Uterus (tissue), 4 donors: ENCODE measurements around the gene HSPH1. TPM values are rescaled to one million over a fixed set of nuclear protein-coding genes. Genes with fewer than 3 reads are reported as not detected.

Experiments used
- DNase-seq, 2 donors: peaks; one replicate each; pipeline ENCODE4 v3.0.0-alpha.2; 2019 to 2020
- H3K27ac ChIP-seq, 2 donors: fragments of 200-600 bp; sonication (generic); 1 replicate in 1 of 2; 2 replicates in 1 of 2; pipeline ENCODE4 v1.5.1; 2016 to 2018
- H3K27me3 ChIP-seq, 2 donors: fragments of 200-600 bp; sonication (generic); one replicate each; pipeline ENCODE4 v1.5.1; 2018 to 2019; ENCODE audit warnings: control low read depth in 1 of 2
- H3K36me3 ChIP-seq, 2 donors: fragments of 200-600 bp; sonication (generic); one replicate each; pipeline ENCODE4 v1.5.1; 2019; ENCODE audit warnings: control low read depth in 1 of 2
- H3K4me1 ChIP-seq, 2 donors: fragments of 200-600 bp; sonication (generic); one replicate each; pipeline ENCODE4 v1.5.1; 2018 to 2019; ENCODE audit warnings: control low read depth in 1 of 2
- H3K4me3 ChIP-seq, 2 donors: fragments of 200-600 bp; sonication (generic); 1 replicate in 1 of 2; 2 replicates in 1 of 2; pipeline ENCODE4 v1.5.1; 2018 to 2019; ENCODE audit warnings: mild to moderate bottlenecking in 1 of 2
- H3K9me3 ChIP-seq, 2 donors: fragments of 200-600 bp; sonication (generic); one replicate each; pipeline ENCODE4 v1.5.1; 2019; ENCODE audit warnings: control low read depth in 1 of 2
- CTCF ChIP-seq, 4 experiments: fragments of 200-600 bp in 2 of 4; fragments of 450-650 bp in 2 of 4; sonication (generic) in 2 of 4; IDR thresholded peaks; one replicate each; pipeline ENCODE4 v1.5.1; 2016 to 2019; ENCODE audit warnings: antibody characterized with exemption in 4 of 4, mild to moderate bottlenecking in 2 of 4, moderate library complexity in 1 of 4
- POLR2A ChIP-seq, 2 donors: fragments of 450-650 bp; IDR thresholded peaks; one replicate each; pipeline ENCODE4 v1.6.1; 2016; ENCODE audit warnings: antibody characterized with exemption in 2 of 2, mild to moderate bottlenecking in 1 of 2, moderate library complexity in 1 of 2
- intact Hi-C: fragments of 100-400 bp; cut with DNase I; formaldehyde crosslinking; loops from one replicate; pipeline ENCODE4 v1.15.1; 2023; ENCODE audit warnings: low total_unique reads
- total RNA-seq, 4 donors: library from RNA; depleted of rRNA in 3 of 4; stranded (reverse); fragments of >200 nt in 3 of 4; gene quantifications; one replicate each; pipeline versions ENCODE4 v1.1.0 to v1.2.4, GENCODE V29; 2014 to 2023
- donor health status: DM: yes; HTN: yes; CAD: no.

HSPH1 gene
- total RNA-seq, 4 donors from 2014 or later, result 11.3 to 74.7 (median 46.2) TPM

- Histone ChIP-seq H3K27me3 (no peaks in the 10 kb centered on the region), H3K9me3 (no peaks in the 10 kb centered on the region), H3K27ac (no peak overlapping the region), H3K4me1 (no peaks in the 10 kb centered on the region), H3K36me3 (no peaks in the 10 kb centered on the region), H3K4me3 (no peak overlapping the region)
- DNase-seq, result no peak
- intact Hi-C loops, result no loop called here
- TF ChIP-seq CTCF (IDR thresholded peaks at IDR 0.05) (no peak), POLR2A (IDR thresholded peaks at IDR 0.05) (no peak)
These were observed 23.2 kb downstream of the HSPH1 start for GRCh38 chr13:31138515-31138914.

GRCh38 chr13:31136724-31137123 lies 25.0 kb downstream of the HSPH1 start:
- no peaks in the 10 kb centered on the region for H3K4me1 ChIP-seq
- intact Hi-C loops, result no loop called here
- TF ChIP-seq POLR2A (IDR thresholded peaks at IDR 0.05) (no peak), CTCF (IDR thresholded peaks at IDR 0.05) (no peak)
- no peak for DNase-seq
- no peak overlapping the region for H3K4me3 ChIP-seq
- H3K9me3 ChIP-seq, result no peaks in the 10 kb centered on the region
- no peaks in the 10 kb centered on the region for H3K27me3 ChIP-seq
- no peak overlapping the region for H3K27ac ChIP-seq
- no peaks in the 10 kb centered on the region for H3K36me3 ChIP-seq

- H3K27ac ChIP-seq, result no peak overlapping the region
- no peaks in the 10 kb centered on the region for H3K4me1 ChIP-seq
- intact Hi-C loops, result no loop called here
- H3K9me3 ChIP-seq, result no peaks in the 10 kb centered on the region
- H3K27me3 ChIP-seq, result no peaks in the 10 kb centered on the region
- no peak for DNase-seq
- H3K4me3 ChIP-seq, result no peak overlapping the region
- no peak for TF ChIP-seq CTCF (IDR thresholded peaks at IDR 0.05)
- TF ChIP-seq POLR2A (IDR thresholded peaks at IDR 0.05), result no peak
- no peaks in the 10 kb centered on the region for H3K36me3 ChIP-seq
These were observed 27.5 kb downstream of the HSPH1 start for GRCh38 chr13:31134039-31134711.

GRCh38 chr13:31133621-31134020 lies 28.1 kb downstream of the HSPH1 start:
- H3K36me3 ChIP-seq, result no peaks in the 10 kb centered on the region
- no peaks in the 10 kb centered on the region for H3K4me1 ChIP-seq
- no peaks in the 10 kb centered on the region for H3K9me3 ChIP-seq
- H3K27me3 ChIP-seq, result no peaks in the 10 kb centered on the region
- no peak for DNase-seq
- no peak overlapping the region for H3K4me3 ChIP-seq
- H3K27ac ChIP-seq, result no peak overlapping the region
- TF ChIP-seq CTCF (IDR thresholded peaks at IDR 0.05), result no peak
- intact Hi-C loops, result no loop called here

- DNase-seq, result no peak
- H3K27me3 ChIP-seq, result no peaks in the 10 kb centered on the region
- no peak overlapping the region for H3K27ac ChIP-seq
- H3K4me3 ChIP-seq, result no peak overlapping the region
- no peaks in the 10 kb centered on the region for H3K36me3 ChIP-seq
- intact Hi-C loops, result no loop called here
- H3K9me3 ChIP-seq, result no peaks in the 10 kb centered on the region
- TF ChIP-seq POLR2A (IDR thresholded peaks at IDR 0.05), result no peak
- no peak for TF ChIP-seq CTCF (IDR thresholded peaks at IDR 0.05)
- no peaks in the 10 kb centered on the region for H3K4me1 ChIP-seq
These were observed 30.2 kb downstream of the HSPH1 start for GRCh38 chr13:31131470-31131961.
